OCI-LY7 (cell line): Measurements from ENCODE around the gene OR13D1. TPM values are rescaled to one million over a fixed set of nuclear protein-coding genes. Genes with fewer than 3 reads are reported as not detected.

Experiments
- Bru-seq: library from RNA; stranded (reverse); fragments of 400-500 nt; gene quantifications from one replicate; lab custom pipeline; 2021; lab: Mats Ljungman, UMichigan
- BruChase-seq, 2 experiments: library from RNA; stranded (reverse); fragments of 400-500 nt; gene quantifications; one replicate each; lab custom pipeline; 2021; lab: Mats Ljungman, UMichigan
- BruUV-seq: library from RNA; stranded (reverse); fragments of 400-500 nt; replicated peaks from 2 replicates; lab custom pipeline; 2021; lab: Mats Ljungman, UMichigan
- CTCF ChIA-PET: fragments of 300-600 bp; sonication (Branson Sonifier 250); formaldehyde crosslinking; loops from one replicate; lab custom pipeline; 2022; ENCODE audit warnings: antibody characterized with exemption; ENCODE audit not compliant: unreplicated experiment; lab: Charles Lee
- POLR2A ChIA-PET: fragments of 300-600 bp; sonication (Branson Sonifier 250); formaldehyde crosslinking; loops from one replicate; lab custom pipeline; 2022; ENCODE audit warnings: antibody characterized with exemption; lab: Charles Lee
- DNase-seq: peaks from one replicate; pipeline ENCODE4 v3.0.0-alpha.2; 2015; ENCODE audit warnings: low spot score
- H2AFZ ChIP-seq: fragments of 200-600 bp; sonication (generic), shearing (Covaris generic); 2 replicates; pipeline ENCODE4 v1.6.1; 2014; ENCODE audit warnings: mild to moderate bottlenecking, antibody characterized with exemption, low read length, moderate library complexity
- H3K27ac ChIP-seq: fragments of 200-600 bp; sonication (generic); 2 replicates; pipeline ENCODE4 v1.5.1; 2014; ENCODE audit warnings: mixed run types, low read depth, mild to moderate bottlenecking, moderate library complexity, low read length, inconsistent platforms; ENCODE audit not compliant: poor library complexity, severe bottlenecking
- H3K36me3 ChIP-seq: fragments of 200-600 bp; sonication (generic); 2 replicates; pipeline ENCODE4 v1.6.1; 2014; ENCODE audit warnings: mild to moderate bottlenecking, antibody characterized with exemption, low read length, moderate library complexity, mixed read lengths; ENCODE audit not compliant: insufficient read depth
- H3K4me1 ChIP-seq: fragments of 200-600 bp; sonication (generic); 2 replicates; pipeline ENCODE4 v1.5.1; 2014; ENCODE audit warnings: mild to moderate bottlenecking, low read length; ENCODE audit not compliant: insufficient read depth, poor library complexity, severe bottlenecking
- H3K4me2 ChIP-seq: fragments of 200-600 bp; sonication (generic); 2 replicates; pipeline ENCODE4 v1.6.1; 2014; ENCODE audit warnings: mild to moderate bottlenecking, low read length
- H3K4me3 ChIP-seq: fragments of 200-600 bp; sonication (generic); 2 replicates; pipeline ENCODE4 v1.5.1; 2014; ENCODE audit warnings: mild to moderate bottlenecking, low read depth, low read length; ENCODE audit not compliant: poor library complexity, severe bottlenecking
- H3K79me2 ChIP-seq: fragments of 200-600 bp; sonication (generic); 2 replicates; pipeline ENCODE4 v1.6.1; 2016; ENCODE audit warnings: low read depth, mild to moderate bottlenecking, low read length, moderate library complexity, mixed read lengths; ENCODE audit not compliant: insufficient read depth
- H3K9me2 ChIP-seq: fragments of 200-600 bp; sonication (generic); 2 replicates; pipeline ENCODE4 v1.6.1; 2016; ENCODE audit warnings: mild to moderate bottlenecking, low read length, mixed read lengths; ENCODE audit not compliant: insufficient read depth
- H3K9me3 ChIP-seq: fragments of 200-600 bp; sonication (generic); 2 replicates; pipeline ENCODE4 v1.6.1; 2014; ENCODE audit warnings: mild to moderate bottlenecking, mixed run types, low read length, mixed read lengths
- H4K20me1 ChIP-seq: fragments of 200-600 bp; sonication (generic); 2 replicates; pipeline ENCODE4 v1.6.1; 2014; ENCODE audit warnings: mild to moderate bottlenecking, antibody characterized with exemption, low read length, moderate library complexity, mixed read lengths; ENCODE audit not compliant: insufficient read depth
- EZH2phosphoT487 ChIP-seq: fragments of 200-600 bp; sonication (generic); IDR thresholded peaks from 2 replicates; pipeline ENCODE4 v1.6.1; 2018; ENCODE audit warnings: low read depth, borderline replicate concordance, mild to moderate bottlenecking, mixed run types, antibody characterized with exemption, low read length, moderate library complexity, mixed read lengths
- intact Hi-C: fragments of 100-400 bp; cut with micrococcal nuclease; formaldehyde crosslinking; loops from one replicate; pipeline ENCODE4 v1.10.0; 2022; ENCODE audit not compliant: unreplicated experiment
- long read RNA-seq: library from polyadenylated mRNA; stranded (forward); transcript quantifications from one replicate; pipeline ENCODE4 v2.0.0, GENCODE V29; 2022
- total RNA-seq, 2 experiments: library from RNA; depleted of rRNA in 1 of 2; stranded (reverse); fragments of >200 nt in 1 of 2; shearing (Covaris generic) in 1 of 2; gene quantifications; 2 replicates each; pipeline ENCODE4 v1.2.3, GENCODE V29; 2014 to 2022
- TF ChIP-seq, protein P1 (sequence below): fragments of 200-600 bp; sonication (generic); conservative IDR thresholded peaks from 2 replicates; pipeline ENCODE4 v1.5.1; 2014; ENCODE audit warnings: mild to moderate bottlenecking, antibody characterized with exemption, low read length, moderate library complexity, mixed read lengths

Gene OR13D1, protein sequence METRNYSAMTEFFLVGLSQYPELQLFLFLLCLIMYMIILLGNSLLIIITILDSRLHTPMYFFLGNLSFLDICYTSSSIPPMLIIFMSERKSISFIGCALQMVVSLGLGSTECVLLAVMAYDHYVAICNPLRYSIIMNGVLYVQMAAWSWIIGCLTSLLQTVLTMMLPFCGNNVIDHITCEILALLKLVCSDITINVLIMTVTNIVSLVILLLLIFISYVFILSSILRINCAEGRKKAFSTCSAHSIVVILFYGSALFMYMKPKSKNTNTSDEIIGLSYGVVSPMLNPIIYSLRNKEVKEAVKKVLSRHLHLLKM
- total RNA-seq (2014; rRNA removed; shearing (Covaris generic)) = not detected in 2 replicates
- total RNA-seq (2022) = not detected in 2 replicates
- not detected for Bru-seq, nascent RNA
- BruChase-seq, experiment 1, labeled RNA remaining after a 6-hour chase = not detected
- BruChase-seq, experiment 2, labeled RNA remaining after a 2-hour chase = not detected
- long read RNA-seq = 0 reads

- ChIA-PET POLR2A (interaction anchor here (1.6 kb wide), 1 partner anchor 24 kb away, joined by 3 read pairs; no protein-coding TSS in a partner anchor), CTCF (no interaction called here)
- Histone ChIP-seq H3K36me3 (no peaks in the 10 kb centered on the region), H4K20me1 (no peaks in the 10 kb centered on the region), H3K79me2 (no peaks in the 10 kb centered on the region), H2AFZ (no peak within 1 kb of the TSS), H3K9me2 (no peaks in the 10 kb centered on the region), H3K4me1 (no peaks in the 10 kb centered on the region), H3K9me3 (no peaks in the 10 kb centered on the region), H3K4me3 (no peak within 1 kb of the TSS), H3K4me2 (no peak within 1 kb of the TSS), H3K27ac (no peak within 1 kb of the TSS)
- TF ChIP-seq EZH2phosphoT487 = no peak
- TF ChIP-seq, protein P1, sequence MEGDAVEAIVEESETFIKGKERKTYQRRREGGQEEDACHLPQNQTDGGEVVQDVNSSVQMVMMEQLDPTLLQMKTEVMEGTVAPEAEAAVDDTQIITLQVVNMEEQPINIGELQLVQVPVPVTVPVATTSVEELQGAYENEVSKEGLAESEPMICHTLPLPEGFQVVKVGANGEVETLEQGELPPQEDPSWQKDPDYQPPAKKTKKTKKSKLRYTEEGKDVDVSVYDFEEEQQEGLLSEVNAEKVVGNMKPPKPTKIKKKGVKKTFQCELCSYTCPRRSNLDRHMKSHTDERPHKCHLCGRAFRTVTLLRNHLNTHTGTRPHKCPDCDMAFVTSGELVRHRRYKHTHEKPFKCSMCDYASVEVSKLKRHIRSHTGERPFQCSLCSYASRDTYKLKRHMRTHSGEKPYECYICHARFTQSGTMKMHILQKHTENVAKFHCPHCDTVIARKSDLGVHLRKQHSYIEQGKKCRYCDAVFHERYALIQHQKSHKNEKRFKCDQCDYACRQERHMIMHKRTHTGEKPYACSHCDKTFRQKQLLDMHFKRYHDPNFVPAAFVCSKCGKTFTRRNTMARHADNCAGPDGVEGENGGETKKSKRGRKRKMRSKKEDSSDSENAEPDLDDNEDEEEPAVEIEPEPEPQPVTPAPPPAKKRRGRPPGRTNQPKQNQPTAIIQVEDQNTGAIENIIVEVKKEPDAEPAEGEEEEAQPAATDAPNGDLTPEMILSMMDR = no peak
- BruUV-seq = no TSS peak
- intact Hi-C loops = no loop called here
- DNase-seq = no peak
These were observed at the start of gene OR13D1 for GRCh38 chr9:104694218-104694617. Gene OR13D1, plus strand, starts transcription at chr9:104694518. Its CDS starts 0 bp downstream, at chr9:104694518.

DNA sequence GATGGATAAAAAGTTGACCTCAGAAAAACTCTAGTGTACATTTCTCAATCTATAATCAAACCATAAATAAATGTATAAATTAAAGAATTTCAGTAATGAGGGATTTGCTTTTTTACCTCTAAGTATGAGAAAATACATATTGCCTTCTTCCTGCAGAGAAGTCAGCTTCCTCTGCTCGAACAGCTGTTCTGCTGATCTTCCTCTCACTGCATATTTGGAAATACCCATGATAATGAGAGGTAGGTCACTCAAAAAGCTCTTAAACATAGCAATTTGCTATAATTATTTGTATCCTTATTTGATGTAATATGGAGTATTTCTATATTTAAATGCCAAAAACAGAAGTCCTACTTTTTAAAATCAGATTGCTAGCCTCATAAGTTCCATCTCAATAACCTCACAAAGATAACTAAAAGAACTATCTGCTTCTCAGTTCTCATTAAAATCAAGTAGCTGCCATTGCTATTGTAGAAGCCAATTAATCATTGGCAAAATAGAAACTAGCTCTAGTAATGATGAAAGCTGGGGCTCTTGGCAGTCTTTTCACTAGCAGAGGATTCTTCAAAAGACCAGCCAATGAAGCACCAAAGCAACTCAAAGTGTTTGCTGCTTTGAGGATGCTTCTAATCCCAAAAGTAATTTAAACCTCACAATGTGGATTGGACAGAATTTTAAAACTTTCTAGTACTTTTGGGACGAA is 35.7 kb upstream of the OR13D1 start:
- Histone ChIP-seq H3K79me2 (no peaks in the 10 kb centered on the region), H3K9me3 (no peaks in the 10 kb centered on the region; the same call in 1 of the 2 replicates), H3K4me2 (no peak overlapping the region), H3K9me2 (no peaks in the 10 kb centered on the region), H4K20me1 (no peaks in the 10 kb centered on the region), H3K4me3 (no peak overlapping the region), H3K4me1 (no peaks in the 10 kb centered on the region), H3K36me3 (no peaks in the 10 kb centered on the region), H2AFZ (no peak overlapping the region), H3K27ac (no peak overlapping the region)
- intact Hi-C loops = no loop called here
- no TSS peak for BruUV-seq
- DNase-seq = no peak
- TF ChIP-seq, protein P1 = no peak
- no peak for TF ChIP-seq EZH2phosphoT487
- POLR2A ChIA-PET = interaction anchor here (0.7 kb wide), 1 partner anchor 20 kb away, joined by 4 read pairs; no protein-coding TSS in a partner anchor
- CTCF ChIA-PET = no interaction called here
